Stimulated activated naive CD8-positive, alpha-beta T cell treated with anti-CD3 and anti-CD28 coated beads, Interleukin-15, Interleukin-2, amounts not matched to agents 100 U/mL and 50 U/mL, for 24 hours (primary cell): Measurements from ENCODE around the gene SLC39A3.

Source experiments
- ATAC-seq: fragments of 150-1000 bp; cut with Tn5 transposase; one replicate; pipeline ENCODE4 v1.10.0; 2021
- DNase-seq: peaks from one replicate; pipeline ENCODE4 v3.0.0; 2021

The SLC39A3 gene

DNA sequence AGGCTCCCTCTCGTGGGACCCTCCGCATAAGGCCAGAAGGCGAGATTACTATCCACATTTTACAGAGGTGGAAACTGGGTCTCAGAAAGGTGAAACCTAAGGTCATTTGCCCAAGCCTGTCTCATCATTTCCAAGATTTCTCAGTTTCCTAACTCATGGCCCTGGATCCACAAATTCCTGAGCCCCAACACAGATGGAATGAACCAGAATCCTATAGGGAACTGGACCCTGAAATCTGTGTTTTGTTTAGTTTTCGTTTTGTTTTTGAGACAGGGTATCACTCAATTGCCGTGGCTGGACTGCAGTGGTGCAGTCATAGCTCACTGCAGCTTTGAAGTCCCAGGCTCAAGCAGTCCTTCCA lies 36.8 kb downstream of the SLC39A3 start:
- ATAC-seq (no peak), DNase-seq (no peak)

DNA sequence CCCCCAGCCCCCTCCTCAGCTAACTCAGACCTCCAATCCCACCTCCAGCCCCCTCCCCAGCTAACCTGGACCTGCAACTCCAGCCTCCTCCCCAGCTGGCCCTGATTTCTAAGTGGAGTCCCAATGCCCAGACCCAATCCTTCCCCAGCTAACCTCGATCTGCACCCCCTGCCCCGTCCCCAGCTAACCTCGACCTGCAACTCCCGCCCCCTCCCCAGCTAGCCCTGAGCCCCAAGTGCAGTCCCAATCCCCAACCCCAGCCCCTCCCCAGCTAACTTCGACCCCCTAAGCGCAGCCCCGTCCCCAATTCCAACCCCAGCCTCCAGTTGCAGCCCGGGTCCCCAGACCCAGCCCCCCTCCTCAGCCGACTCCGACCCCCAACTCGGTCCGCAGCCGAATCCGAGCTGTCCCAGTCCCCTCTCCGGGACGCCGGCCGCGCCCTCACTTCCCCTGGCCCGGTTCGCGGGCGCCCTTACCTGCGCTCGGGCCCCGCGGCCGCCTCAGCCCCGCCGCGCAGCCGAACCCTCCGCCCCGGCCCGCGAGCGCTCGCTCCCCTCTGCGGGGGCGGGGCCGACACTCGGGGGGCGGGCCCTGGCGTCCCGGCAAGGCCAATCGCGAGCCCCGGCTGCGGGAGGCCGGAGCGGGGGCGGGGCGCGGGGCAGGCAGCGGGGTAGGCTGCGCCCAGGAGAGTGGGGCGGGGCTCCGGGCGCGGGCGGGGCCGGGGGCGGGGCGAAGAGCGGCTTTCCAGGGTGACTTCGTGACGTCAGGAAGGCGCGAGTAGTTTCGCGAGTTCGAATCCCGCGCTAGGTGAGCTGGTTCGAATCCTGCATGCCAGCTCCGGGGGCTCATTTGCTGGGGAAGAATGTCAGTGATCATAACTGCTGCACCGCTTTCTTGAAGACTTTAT lies 37.4 kb downstream of the SLC39A3 start, which contains the start of gene GNG7:
GNG7 (minus strand) TSS at position 525 of the 907 bp plus-strand sequence. CDS start 182,006 bp downstream, outside the sequence.
- peak; percentile 98 for ATAC-seq

DNA sequence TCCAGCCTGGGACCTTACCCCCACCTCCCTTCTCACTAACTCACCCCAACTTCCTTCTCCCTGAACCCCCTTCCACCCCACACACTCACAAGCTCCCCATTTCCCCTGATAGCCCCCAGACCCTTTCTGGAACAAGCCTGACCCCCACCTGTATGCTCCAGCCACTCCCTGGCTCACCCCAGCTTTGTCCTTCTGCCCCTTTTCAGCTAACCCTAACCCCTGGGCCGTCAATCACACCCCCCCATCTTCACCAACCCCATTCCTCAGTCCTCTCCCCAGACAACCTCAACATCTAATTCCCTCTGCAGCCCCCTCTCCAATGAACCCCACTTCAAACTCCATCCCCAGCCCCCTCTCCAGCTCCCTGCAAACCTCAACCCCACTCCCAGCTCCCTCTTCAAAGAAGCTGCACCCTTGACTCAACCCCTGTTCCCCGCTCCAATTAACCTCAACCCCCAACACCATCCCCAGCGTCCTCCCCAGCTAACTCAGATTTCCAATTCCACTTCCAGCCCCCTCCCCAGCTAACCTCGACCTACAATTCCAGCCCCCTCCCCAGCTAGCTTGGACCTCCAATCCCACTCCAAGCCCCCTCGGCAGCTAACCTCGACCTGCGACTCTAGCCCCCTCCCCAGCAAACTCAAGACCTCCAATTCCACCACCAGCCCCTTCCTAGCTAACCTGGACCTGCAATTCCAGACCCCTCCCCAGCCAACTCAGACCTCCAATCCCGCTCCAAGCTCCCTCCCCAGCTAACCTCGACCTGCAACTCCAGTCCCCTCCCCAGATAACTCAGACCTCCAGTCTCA lies 38.3 kb downstream of the SLC39A3 start:
- ATAC-seq (no peak), DNase-seq (no peak)

More for the DNA sequence above, 37.4 kb downstream of the SLC39A3 start, which contains the start of gene GNG7:
- peak; percentile 97 for DNase-seq

DNA sequence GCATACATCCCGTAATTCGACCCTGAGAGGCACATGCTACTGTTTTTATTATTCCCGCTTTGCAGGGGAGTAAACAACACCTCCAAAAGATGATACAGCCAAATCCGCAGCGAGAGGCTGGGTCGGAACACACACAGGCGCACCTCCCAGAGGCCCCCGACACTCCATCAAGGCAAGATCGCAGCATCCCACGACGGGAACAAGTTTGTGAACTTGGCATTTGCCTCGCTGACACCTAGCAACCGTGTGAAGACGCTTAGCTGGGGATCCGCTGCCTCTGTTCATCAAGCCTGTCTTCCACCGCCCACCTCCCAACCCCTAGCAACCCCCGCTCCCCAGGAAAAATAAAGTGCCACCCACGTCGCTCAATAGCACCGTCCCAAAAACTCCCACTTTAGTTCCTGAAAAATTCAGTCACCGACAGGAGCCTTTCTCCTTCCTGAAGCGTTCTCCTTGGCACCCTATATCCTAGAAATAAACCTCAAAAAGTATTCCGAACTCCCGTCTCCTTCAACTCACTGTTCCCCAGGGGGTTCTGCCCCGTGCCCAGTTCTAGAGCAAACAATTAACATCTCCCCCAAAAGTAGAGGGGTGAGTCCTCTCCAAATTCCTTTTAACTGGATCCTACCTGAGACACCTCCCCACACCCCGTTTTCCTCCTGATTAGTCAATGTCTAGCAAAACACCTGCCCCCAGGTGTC lies 39.0 kb downstream of the SLC39A3 start:
- ATAC-seq: no peak
- DNase-seq: no peak

DNA sequence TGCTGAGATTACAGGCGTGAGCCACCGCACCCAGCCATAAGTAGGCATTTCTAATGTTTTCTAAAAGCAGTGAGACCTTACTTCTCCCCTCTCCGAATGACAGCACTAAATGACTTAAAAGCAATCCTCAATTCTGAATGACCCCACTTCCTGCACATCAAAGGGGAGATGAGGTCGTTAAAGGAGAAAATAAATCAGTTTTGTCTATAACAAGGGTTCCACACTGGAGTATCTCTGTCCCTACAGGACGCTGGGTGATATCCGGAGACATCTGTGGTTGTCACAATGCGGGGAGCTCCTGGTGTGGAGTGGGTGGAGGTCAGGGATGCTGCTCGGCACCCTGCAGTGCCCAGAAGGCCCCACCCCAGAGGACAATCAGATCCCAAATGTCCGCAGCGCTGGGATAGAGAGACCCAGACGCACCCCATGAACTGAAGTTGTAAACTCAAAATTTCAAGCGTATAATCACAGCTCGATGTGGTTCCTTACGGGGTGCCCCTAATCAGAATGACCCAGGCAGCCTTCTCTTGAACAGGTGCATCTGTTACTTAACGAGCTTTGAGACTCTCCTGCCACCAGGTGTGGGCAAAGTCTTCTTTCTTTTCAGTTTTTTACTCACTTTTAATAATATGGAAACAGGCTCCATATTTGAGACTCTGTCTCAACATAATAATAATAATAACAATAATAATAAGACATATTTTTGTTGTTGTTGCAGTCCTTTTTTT lies 40.2 kb downstream of the SLC39A3 start:
- no peak for ATAC-seq
- DNase-seq: no peak

DNA sequence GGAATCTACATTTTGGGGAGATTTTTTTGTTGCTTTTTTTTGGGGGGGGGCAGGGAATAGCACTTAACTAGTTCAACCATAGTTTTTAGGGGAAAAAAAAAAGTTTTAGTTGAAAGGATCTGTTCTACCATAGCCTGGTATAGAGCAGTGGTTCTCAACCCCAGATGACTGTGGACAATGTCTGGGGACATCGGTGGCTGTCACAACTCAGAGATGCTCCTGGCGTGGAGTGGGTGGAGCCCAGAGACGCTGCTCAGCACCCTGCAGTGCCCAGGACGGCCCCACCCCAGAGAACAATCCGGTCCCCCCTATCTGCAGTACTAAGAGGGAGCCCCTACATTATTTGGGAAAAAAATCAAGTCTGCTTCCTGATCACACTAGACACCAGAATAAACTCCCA lies 45.6 kb downstream of the SLC39A3 start:
- ATAC-seq: no peak
- no peak for DNase-seq

DNA sequence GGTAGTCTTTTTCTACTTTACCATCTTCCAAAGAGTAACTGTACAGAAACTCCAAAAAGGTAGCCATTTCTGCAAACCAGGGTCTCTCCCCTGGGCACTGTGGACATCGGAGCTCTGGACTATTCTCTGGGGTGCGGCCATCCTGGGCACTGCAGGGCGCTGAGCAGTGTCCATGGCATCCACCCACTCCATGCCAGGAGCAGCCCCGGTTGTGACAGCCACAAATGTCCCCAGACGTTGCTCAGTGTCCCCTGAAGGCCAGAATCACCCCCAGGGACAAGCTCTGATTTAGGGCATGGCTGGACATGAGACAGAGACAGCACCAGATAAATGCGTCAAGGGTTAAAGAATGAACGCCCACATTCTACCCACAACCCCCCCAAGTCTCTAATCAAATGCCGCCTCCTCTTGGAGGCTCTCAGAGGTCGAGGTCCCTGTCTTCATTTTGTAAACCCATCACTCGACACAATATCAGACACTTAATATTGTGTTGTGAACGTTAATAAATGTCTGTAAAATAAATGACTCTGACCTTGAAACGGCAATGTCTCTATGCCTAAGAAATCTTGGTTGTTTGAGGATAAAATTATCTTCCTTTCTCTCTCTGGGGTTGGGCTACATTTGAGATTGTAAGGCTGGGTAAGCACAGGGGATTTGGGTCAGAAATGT lies 46.2 kb downstream of the SLC39A3 start:
- DNase-seq: no peak

DNA sequence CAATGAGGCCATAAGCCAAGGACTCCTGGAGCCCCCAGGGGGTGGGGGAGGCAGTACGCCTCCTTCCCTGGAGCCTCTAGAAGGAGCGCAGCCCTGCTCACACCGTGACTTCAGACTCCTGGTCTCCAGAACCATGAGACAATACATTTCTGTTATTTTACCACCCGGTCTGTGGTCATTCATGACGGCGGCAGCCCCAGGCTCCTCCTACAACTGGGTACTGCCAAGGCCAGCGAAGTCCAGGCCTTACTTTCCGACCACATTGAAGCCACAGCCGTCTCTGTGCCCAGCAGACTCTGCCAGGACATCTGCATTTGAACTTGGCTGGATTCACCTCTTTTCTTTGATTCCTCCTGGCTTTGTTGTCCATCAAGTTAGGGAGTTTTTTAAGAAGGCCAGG lies 47.9 kb downstream of the SLC39A3 start:
- DNase-seq: no peak
- no peak for ATAC-seq

More for the DNA sequence above, 46.2 kb downstream of the SLC39A3 start:
- ATAC-seq: no peak

DNA sequence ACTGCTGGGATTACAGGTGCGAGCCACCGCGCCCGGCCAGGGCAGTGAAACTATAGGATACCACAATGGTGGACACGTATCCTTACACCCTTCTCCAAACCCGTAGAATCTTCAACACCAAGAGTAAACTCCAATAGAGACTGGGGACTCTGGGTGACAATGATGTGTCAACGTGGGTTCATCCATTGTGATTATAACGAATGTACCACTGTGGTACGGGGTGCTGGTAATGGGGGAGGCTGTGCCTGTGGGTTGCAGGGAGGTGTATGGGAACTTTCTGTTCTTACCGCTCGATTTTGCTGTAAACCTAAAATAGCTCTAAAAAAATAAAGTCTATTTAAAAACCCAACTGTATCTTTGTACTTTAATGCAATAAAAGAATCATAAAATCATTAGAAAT lies 49.0 kb downstream of the SLC39A3 start:
- DNase-seq (no peak), ATAC-seq (no peak)

DNA sequence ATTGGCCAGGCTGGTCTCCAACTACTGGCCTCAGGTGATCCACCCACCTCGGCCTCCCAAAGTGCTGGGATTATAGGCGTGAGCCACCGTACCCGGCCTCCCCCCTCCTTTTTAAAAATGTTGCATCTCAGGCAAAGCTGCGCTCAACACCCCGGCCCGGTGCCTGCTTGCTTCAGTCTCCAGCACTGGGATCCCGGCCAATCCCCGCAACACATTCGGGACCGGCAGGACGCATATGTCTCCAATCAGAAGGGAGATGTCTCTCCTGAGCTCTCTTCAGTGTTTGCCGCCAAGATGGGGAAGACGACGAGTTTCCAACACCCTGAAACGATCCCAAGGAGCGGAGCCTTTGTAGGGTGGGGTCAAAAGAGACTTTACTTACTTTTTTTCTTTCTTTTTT lies 53.5 kb downstream of the SLC39A3 start:
- no peak for ATAC-seq
- DNase-seq: no peak

DNA sequence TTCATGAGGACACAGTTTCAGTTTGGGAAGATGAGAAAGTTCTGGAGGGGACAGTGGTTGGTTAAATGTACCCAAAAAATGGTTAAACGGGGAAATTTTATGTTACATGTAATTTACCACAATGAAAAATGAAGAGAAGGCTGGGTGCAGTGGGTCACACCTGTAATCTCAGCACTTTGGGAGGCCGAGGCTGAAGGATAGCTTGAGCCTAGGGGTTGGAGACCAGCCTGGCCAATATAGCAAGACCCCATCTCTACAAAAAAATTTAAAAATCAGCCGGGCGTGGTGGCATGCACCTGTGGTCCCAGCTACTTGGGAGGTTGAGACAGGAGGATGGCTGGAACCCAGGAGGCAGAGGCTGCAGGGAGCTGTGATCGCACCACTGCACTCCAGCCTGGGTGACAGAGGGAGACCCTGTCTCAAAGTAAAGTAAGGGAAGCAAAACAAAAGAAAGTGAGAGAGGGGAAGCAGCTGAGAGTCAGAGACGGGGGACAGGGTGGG lies 54.6 kb downstream of the SLC39A3 start:
- ATAC-seq (no peak), DNase-seq (no peak)

DNA sequence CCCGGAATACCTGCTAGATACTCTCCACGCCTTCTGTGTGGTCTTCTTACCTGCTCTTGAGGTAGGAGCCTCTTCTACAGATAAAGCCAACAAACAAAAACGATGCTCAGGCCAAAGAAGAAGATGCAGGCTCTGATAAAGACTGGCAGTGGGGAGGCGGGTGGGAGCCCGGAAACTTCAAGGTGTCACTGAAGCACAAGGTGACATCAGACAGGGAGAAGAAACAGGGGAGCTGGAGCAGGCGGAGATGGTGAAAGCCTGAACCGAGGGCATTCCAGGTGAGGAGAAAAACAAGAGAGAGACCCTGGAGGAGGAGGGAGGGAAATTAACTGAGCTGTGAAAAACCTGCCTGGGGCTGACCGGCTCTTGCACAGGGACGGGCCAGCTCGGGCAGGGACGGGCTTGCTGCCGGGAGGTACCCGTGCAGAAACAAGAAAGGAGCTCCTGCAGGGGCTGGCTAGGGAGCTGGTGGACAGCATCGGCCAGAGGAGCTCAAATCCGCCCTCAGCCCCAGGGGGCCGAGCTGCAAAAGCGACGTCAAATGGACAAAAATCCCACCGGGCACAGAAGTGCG lies 56.3 kb downstream of the SLC39A3 start:
- no peak for ATAC-seq
- DNase-seq: no peak
